ENCODE measurements around the gene TLN1.

The TLN1 gene

GRCh38 chr9:35685506-35685905 is 46.5 kb downstream of the TLN1 start:
- DNase-seq (ENCODE audit: low read depth), result no peak
- no peak for TF ChIP-seq CTCF (IDR thresholded peaks at IDR 0.05; ENCODE audit: insufficient read depth, low read depth, low read length, missing control alignments)
- no peak overlapping the region for H3K4me3 ChIP-seq (ENCODE audit: low read depth, low read length)

DNA sequence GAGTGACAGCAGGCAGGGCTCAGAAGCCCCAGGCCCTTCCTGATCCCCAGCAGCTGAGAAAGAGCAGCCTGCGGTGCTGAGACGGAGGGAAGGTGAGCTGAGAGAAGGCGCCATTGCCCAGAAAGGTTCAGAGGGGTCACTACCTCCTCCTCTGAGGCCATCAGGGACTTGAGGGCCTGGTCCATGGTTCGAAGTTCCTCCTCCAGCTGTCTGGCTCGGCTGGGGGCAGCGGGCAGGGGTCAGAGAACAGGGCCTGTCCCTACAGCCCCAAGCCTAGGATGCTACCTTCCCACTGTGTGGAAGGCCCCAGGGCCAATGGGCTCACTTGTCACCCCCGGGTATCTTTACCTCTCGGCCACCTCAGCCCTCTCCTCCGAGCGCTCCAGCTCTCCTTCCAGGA is 47.1 kb downstream of the TLN1 start:
- no peak overlapping the region for H3K4me3 ChIP-seq (ENCODE audit: low read depth, low read length)
- TF ChIP-seq CTCF (IDR thresholded peaks at IDR 0.05; ENCODE audit: insufficient read depth, low read depth, low read length, missing control alignments), result no peak
- DNase-seq (ENCODE audit: low read depth), result no peak

DNA sequence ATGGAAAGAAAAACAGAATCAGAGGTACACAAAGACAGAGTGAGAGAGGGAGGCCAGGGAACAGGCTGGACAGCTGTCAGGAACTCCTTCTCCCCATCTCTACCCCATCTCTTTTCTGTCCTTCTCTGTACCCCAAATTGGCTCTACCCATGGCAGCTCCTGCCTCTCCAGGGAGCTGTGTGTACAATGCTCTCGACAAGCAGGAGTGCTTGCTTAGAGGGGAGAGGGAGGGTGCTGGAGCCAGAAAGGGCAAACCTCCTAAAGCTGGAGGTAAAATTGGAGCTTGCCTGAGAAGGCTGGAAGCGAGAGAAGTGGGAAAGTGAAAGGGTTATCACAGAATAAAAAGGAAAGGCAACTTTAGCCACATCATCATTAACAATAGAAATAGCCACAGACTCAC is 48.7 kb downstream of the TLN1 start:
- no peak overlapping the region for H3K4me3 ChIP-seq (ENCODE audit: low read depth, low read length)
- no peak for DNase-seq (ENCODE audit: low read depth)
- no peak for TF ChIP-seq CTCF (IDR thresholded peaks at IDR 0.05; ENCODE audit: insufficient read depth, low read depth, low read length, missing control alignments)

GRCh38 chr9:35682520-35683315 is 49.3 kb downstream of the TLN1 start:
- H3K4me3 ChIP-seq (ENCODE audit: low read depth, low read length), result no peak overlapping the region
- TF ChIP-seq CTCF (IDR thresholded peaks at IDR 0.05; ENCODE audit: insufficient read depth, low read depth, low read length, missing control alignments), result no peak
- DNase-seq (ENCODE audit: low read depth), result no peak

DNA sequence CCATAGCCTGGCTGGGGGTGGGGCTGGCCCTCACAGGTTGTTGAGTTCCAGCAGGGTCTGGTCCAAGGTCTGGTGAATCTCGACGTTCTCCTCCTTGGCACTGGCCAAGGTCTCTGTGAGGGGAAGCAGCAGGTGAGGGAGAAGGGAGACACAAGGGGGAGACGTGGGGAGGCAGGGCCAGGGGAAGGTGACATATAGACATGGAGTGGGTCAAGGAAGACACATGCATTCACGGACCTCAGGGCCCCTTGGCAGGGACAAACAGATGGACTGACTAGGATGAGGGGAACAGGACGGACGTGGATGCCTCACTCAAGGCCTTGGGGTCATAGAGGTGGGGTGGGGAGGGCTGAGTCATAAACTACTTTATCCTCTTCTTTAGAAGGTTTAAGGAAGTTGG is 49.9 kb downstream of the TLN1 start:
- H3K4me3 ChIP-seq (ENCODE audit: low read depth, low read length), result no peak overlapping the region
- TF ChIP-seq CTCF (IDR thresholded peaks at IDR 0.05; ENCODE audit: insufficient read depth, low read depth, low read length, missing control alignments), result no peak
- DNase-seq (ENCODE audit: low read depth), result no peak

GRCh38 chr9:35681341-35682002 is 50.5 kb downstream of the TLN1 start:
- H3K4me3 ChIP-seq (ENCODE audit: low read depth, low read length), result no peak overlapping the region
- no peak for DNase-seq (ENCODE audit: low read depth)
- TF ChIP-seq CTCF (IDR thresholded peaks at IDR 0.05; ENCODE audit: insufficient read depth, low read depth, low read length, missing control alignments), result no peak

Measured in GM12865 (cell line).